GM12874 (cell line): Measurements from ENCODE around the gene GPR141.

Experiments used
- TF ChIP-seq, protein P1 (sequence below): IDR thresholded peaks from 2 replicates; pipeline ENCODE4 v1.5.1; 2011; ENCODE audit warnings: low read depth, mild to moderate bottlenecking, control low read depth, low read length, moderate library complexity; ENCODE audit not compliant: insufficient read depth

The GPR141 gene

DNA sequence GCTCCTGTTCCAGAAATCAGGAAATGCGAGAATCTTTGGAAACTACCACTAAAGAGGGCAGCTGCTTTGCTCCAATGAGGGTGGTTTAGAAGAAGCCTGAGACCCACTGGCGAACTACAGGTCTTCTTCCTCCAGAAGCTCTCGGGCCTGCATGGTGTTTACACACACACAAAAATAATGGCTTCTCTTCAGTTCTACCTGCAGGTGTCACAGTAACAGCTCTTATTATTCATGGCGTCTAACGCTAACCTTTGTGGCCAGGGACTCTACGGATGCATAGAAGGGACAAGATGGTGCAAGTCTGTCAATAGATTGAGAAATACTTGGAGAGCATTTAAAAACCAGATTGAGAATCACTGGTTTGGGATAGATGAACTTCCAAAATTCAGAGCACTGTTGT is 22.4 kb downstream of the GPR141 start:
- TF ChIP-seq, protein P1, sequence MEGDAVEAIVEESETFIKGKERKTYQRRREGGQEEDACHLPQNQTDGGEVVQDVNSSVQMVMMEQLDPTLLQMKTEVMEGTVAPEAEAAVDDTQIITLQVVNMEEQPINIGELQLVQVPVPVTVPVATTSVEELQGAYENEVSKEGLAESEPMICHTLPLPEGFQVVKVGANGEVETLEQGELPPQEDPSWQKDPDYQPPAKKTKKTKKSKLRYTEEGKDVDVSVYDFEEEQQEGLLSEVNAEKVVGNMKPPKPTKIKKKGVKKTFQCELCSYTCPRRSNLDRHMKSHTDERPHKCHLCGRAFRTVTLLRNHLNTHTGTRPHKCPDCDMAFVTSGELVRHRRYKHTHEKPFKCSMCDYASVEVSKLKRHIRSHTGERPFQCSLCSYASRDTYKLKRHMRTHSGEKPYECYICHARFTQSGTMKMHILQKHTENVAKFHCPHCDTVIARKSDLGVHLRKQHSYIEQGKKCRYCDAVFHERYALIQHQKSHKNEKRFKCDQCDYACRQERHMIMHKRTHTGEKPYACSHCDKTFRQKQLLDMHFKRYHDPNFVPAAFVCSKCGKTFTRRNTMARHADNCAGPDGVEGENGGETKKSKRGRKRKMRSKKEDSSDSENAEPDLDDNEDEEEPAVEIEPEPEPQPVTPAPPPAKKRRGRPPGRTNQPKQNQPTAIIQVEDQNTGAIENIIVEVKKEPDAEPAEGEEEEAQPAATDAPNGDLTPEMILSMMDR, result no peak

DNA sequence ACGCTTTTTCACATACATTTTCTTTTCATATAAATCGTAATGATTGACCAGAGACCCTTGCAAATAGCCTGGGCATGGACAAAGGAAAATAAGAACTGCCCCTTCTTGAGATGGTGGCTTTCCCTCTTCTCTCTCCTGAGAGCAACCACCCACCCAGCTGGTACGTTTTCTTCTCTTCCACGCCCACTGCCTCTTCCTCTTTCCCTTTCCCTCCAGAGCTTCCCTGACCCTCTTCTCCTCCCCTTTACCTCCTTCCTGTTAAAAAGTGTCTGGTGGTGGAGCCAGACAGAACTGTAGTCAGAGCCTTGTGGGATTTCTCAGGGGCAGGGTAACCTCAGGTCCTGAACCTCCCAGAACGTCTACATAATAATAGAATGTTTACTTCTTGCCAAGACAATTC is 23.2 kb downstream of the GPR141 start:
- TF ChIP-seq, protein P1, result no peak

DNA sequence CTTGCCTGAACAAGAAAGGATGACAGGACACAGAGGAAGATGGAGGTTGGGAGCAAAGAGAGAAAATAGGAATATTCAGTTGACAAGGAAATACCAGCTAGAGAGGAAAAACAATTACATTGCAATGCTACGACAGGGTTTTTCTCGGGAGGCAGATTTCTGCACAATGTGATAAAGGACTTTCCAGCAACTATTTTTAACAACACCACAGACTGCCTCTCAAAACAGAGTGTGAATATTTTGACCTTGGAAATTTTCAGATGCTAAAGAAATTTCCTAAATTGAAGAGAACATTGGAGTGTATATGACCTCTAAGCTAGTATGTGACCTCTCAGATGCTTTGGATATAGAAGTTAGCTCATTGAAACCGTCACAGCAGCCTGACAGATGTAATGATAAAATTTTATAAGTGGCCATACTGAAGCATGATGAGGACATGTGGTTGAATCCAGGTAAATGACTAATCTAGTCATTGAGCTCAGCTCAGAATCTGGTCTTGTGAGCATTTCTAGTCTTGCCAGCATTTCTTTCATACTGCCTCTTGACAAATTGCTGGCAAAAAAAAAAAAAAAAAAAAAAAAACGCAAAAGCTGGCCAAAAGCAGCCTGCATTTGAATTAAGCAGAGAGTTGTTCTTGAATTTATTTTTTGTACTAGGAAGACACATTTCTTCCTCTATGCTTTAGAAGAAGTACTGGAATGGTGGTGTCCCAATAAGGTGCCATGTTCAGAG is 24.4 kb downstream of the GPR141 start:
- TF ChIP-seq, protein P1, result no peak

DNA sequence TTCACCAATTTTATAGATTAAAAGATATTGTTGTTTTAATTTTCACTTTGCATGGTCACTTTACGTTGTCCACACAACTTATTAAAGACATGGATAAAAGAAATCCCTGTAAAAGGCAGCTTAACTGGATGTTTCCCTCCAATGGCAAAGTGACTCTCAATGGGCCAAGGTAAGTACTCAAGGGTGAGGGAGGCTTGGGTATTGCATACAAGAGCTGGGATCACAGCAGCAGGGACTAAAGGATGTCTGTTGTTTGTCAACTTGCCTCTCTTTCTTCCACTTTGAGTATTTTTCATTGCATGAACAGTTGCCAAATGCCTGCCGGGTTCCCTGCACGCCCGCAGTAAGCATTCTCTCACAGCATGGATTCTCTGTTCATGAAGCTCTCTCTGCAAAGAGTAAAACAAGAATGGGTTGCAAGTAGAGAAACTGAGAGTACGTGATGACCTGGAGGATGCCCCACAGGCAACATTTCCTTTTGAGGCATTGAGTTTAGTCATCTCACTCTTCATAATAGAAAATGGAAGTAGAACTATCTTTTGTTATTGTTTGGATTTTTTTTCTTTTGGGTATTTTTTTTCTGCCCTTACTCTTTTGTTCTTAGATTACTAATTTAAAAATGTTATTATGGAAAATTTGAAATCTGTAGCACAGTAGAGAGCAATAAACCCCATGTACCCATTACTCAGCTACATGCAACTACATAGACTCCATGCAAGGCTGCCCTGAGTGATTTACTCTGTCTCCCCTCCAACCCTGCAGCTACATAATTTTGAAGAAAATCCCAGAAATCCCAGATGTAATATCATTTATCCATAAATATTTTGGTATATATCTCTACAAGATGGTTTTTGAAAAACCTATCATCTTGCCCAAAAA is 26.3 kb downstream of the GPR141 start:
- TF ChIP-seq, protein P1, result no peak

DNA sequence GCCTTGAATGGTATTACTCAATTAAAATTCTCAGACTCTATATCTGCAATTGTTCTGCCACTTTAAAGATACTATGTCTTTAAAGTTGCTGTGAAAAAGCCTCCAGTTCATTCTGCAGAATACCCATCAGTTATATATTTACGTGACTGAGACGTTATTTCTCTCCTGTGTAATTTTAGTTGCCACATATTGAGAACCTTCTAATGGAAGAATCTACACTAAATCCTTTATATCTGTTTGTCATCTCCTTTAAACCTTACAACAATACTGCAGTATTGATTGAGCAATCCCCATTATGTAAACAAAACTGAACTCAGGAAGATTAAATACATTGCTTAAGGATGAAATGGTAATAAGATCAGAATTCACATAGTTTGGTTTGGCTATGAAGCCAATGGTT is 30.0 kb downstream of the GPR141 start:
- TF ChIP-seq, protein P1, result no peak

DNA sequence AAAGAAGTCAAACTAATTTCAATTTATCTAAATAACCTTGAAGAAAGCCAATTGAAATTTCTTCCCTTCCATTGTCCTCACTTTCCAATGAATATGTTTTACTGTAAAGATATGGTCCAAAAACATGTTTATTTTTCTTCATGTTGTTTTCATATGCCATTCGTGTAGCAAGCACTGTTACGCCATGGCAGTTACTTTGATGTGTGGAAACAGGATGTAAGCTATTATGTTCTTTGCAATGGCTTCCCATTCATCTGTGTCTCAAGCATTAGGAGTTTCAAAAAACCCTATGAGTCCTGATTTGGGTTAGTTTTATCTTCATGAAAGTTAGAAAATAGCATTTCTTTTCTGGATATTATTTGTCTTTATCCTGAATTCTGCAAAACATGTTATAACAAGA is 31.0 kb downstream of the GPR141 start:
- TF ChIP-seq, protein P1, result no peak

DNA sequence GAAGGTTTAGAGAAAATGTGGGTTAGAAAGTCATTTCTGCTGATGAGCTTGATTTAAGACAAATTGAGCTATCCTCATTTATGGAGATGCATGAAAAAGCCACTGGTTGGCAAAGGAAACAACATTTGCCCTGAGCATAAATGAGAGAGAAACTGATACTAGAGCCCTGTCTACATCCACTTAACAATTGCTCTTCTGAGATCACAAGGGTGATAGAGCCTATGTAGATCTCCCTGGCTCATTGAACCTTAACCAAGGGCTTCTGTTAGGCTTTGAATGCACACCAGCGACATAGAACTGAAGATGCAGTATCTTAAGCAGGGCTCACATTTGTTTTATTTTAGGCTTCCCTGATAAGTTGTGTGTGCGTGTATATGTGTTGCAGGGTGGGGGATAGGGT is 35.0 kb downstream of the GPR141 start:
- TF ChIP-seq, protein P1, result no peak
